ENCODE measurements around the gene SLC7A1. TPM values are rescaled to one million over a fixed set of nuclear protein-coding genes. Genes with fewer than 3 reads are reported as not detected.

Gene SLC7A1
- total RNA-seq, 4 donors from 2014 or later, result 87.5 to 127 (median 93.9) TPM

DNA sequence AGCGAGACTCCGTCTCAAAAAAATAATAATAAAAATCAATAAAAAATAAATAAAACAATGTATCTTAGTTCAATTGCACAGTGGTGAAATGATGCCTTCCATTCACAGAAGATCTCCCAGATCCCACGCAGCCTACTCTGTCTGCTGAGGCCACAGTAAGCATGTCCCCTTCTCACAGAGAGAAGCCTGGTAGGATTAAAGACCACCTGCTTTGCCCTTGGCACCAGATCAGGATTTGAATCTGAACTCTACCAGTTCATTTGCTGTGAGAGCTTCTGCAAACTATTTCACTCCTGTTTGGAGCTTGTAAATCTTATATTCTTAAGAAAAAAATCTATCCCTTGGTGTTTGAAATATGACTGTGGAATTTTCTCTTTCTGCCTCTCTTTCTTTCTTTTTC lies 2.2 kb upstream of the SLC7A1 start:
- TF ChIP-seq, protein P1, sequence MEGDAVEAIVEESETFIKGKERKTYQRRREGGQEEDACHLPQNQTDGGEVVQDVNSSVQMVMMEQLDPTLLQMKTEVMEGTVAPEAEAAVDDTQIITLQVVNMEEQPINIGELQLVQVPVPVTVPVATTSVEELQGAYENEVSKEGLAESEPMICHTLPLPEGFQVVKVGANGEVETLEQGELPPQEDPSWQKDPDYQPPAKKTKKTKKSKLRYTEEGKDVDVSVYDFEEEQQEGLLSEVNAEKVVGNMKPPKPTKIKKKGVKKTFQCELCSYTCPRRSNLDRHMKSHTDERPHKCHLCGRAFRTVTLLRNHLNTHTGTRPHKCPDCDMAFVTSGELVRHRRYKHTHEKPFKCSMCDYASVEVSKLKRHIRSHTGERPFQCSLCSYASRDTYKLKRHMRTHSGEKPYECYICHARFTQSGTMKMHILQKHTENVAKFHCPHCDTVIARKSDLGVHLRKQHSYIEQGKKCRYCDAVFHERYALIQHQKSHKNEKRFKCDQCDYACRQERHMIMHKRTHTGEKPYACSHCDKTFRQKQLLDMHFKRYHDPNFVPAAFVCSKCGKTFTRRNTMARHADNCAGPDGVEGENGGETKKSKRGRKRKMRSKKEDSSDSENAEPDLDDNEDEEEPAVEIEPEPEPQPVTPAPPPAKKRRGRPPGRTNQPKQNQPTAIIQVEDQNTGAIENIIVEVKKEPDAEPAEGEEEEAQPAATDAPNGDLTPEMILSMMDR (IDR thresholded peaks at IDR 0.05), result no peak
- no peak for TF ChIP-seq POLR2A (IDR thresholded peaks at IDR 0.05)
- Histone ChIP-seq H3K4me3 (no peak overlapping the region), H3K4me1 (peaks cover 0 to 21% (median 4%) of the 10 kb centered on the region in 3 donors), H3K27me3 (no peaks in the 10 kb centered on the region), H3K36me3 (no peaks in the 10 kb centered on the region), H3K9me3 (no peaks in the 10 kb centered on the region), H3K27ac (no peak overlapping the region)
- no peak for DNase-seq
- intact Hi-C loops (cut with DNase I), result no loop called here
- WGBS, 2 donors, result 93 to 100% methylated on average over 3 of the region's 3 CpGs

DNA sequence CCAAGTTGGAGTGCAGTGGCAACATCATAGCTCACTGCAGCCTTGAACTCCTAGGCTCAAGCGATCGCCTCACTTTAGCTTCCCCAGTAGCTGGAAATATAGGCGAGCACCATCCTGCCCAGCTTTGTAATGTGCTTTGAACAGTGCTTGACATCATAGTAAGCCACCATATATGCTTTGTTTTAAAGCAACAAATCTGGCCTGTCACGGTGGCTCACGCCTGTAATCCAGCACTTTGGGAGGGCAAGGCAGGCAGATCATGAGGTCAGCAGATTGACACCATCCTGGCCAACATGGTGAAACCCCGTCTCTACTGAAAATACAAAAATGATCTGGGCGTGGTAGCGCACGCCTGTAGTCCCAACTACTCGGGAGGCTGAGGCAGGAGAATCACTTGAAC lies 1.8 kb upstream of the SLC7A1 start:
- intact Hi-C loops (cut with DNase I), result no loop called here
- Histone ChIP-seq H3K4me3 (no peak overlapping the region), H3K27ac (no peak overlapping the region), H3K4me1 (peaks cover 0 to 26% (median 4%) of the 10 kb centered on the region in 3 donors), H3K9me3 (no peaks in the 10 kb centered on the region), H3K36me3 (no peaks in the 10 kb centered on the region), H3K27me3 (no peaks in the 10 kb centered on the region)
- TF ChIP-seq POLR2A (IDR thresholded peaks at IDR 0.05), result no peak
- DNase-seq, result no peak
- 80 to 92% methylated on average over 4 to 8 of the region's 10 CpGs for WGBS, 2 donors

DNA sequence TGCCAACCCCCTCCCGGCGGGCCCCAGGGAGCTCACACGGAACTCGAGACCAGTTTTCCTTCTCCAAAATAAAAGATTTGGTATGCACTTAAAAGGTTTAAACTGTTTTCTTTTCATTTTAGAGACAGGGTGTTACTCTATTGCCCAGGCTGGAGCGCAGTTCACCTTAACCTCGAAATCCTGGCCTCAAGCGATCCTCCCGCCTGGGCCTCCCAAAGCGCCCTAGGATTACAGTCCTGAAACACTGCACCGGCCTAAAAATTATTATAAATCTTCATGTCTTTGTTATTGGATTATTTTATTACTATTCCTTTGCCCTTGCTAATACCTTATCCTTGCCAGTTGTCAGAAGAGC lies 553 bp upstream of the SLC7A1 start:
- WGBS, 2 donors, result 31 to 37% methylated on average over 6 to 10 of the region's 10 CpGs
- TF ChIP-seq, protein P1 (IDR thresholded peaks at IDR 0.05), result no peak
- no peak for TF ChIP-seq POLR2A (IDR thresholded peaks at IDR 0.05)
- H3K27ac ChIP-seq, result peak overlapping the region; percentile 77 to 100 (median 94)
- no peaks in the 10 kb centered on the region for H3K36me3 ChIP-seq
- H3K27me3 ChIP-seq, result no peaks in the 10 kb centered on the region
- no peaks in the 10 kb centered on the region for H3K9me3 ChIP-seq
- H3K4me3 ChIP-seq, result peak overlapping the region; percentile 63 to 99 (median 82)
- no peak for DNase-seq
- H3K4me1 ChIP-seq, result peaks cover 0 to 38% (median 4%) of the 10 kb centered on the region in 3 donors
- intact Hi-C loops (cut with DNase I), result no loop called here

DNA sequence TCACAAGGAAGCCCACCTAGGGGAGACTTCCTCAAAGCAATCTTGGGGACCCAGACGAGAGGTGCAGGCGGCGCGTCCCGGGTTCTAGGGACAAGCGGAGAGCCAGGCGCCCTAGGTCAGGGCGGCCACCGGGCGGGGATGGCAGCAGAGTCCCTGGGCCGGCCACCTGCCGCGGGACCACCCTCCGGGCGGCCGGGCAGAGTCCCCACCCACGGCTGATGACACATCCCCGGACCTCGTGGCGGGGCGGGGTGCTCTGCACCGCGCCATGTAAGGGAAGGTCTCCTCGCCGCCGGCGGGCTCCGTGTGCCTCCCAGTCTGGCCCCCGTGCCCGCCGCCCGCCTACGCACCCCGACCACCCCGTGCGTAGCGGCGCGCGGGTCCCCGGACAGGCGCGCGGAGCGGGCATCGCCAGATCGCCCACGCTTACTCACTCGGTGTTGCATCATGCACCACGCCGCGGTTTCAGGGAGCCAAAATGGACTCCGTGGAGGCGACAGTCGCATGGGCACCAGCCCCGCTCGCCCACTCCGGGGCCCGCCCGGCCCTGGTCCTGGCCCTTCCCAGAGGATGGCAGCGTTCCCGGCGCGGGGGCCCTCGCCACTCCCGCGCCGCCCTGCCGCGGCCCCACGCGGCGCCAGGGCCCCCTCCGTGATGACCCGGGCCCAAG lies 643 bp downstream of the SLC7A1 start:
- H3K36me3 ChIP-seq, result no peaks in the 10 kb centered on the region
- peak overlapping the region; percentile 93 to 100 (median 96) for H3K27ac ChIP-seq
- peak overlapping the region; percentile 63 to 99 (median 82) for H3K4me3 ChIP-seq
- no peak for DNase-seq
- H3K27me3 ChIP-seq, result no peaks in the 10 kb centered on the region
- intact Hi-C loops (cut with DNase I), result no loop called here
- no CpG with 5 or more reads among the region's 75 CpGs for WGBS, 2 donors
- TF ChIP-seq, protein P1 (IDR thresholded peaks at IDR 0.05), result no peak
- TF ChIP-seq POLR2A (IDR thresholded peaks at IDR 0.05), result peak in 1 of 4 donors; percentile 35
- H3K4me1 ChIP-seq, result peaks cover 2 to 50% (median 11%) of the 10 kb centered on the region in 3 donors
- no peaks in the 10 kb centered on the region for H3K9me3 ChIP-seq

DNA sequence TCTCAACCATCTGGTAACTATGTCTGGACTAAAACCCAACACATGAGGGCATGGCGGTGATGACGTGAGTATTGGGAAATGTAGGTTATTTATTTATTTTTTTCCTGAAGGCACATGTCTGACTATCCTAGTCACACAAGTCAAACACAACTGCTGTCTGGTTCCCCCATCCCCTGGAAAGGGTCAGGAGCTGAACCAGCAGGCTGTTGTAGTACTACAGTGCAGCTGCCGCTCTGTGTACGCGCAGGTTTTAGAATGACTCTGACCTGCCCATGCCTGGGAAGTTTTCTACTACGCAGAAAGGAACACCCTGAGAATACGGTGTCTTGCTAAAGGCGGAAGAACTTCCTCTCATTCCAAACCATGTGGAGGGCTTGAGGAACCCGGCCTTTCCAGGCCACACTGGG lies 1.2 kb downstream of the SLC7A1 start:
- intact Hi-C loops (cut with DNase I), result no loop called here
- TF ChIP-seq, protein P1 (IDR thresholded peaks at IDR 0.05), result no peak
- TF ChIP-seq POLR2A (IDR thresholded peaks at IDR 0.05), result peak in 2 of 4 donors; percentile 17 to 26
- Histone ChIP-seq H3K4me1 (peaks cover 8 to 55% (median 16%) of the 10 kb centered on the region in 3 donors), H3K27me3 (no peaks in the 10 kb centered on the region), H3K4me3 (peak overlapping the region; percentile 63 to 99 (median 82)), H3K36me3 (no peaks in the 10 kb centered on the region), H3K27ac (peak overlapping the region; percentile 93 to 100 (median 96)), H3K9me3 (no peaks in the 10 kb centered on the region)
- no peak for DNase-seq
- 15 to 20% methylated on average over 6 to 9 of the region's 9 CpGs for WGBS, 2 donors
